ENCODE data around the gene CETN3.

GRCh38 chr5:90355635-90356034 lies 53.9 kb downstream of the CETN3 start:
- TF ChIP-seq CTCF (IDR thresholded peaks at IDR 0.05) (no peak), POLR2A (IDR thresholded peaks at IDR 0.05) (no peak)

Measured in body of pancreas (tissue), 4 donors.